NCI-H774 (cell line): Measurements from ENCODE around the gene REEP3.

Experiments used
- DNase-seq: peaks from one replicate; lab custom pipeline; 2025; lab: John Stamatoyannopoulos, UW

Gene REEP3

DNA sequence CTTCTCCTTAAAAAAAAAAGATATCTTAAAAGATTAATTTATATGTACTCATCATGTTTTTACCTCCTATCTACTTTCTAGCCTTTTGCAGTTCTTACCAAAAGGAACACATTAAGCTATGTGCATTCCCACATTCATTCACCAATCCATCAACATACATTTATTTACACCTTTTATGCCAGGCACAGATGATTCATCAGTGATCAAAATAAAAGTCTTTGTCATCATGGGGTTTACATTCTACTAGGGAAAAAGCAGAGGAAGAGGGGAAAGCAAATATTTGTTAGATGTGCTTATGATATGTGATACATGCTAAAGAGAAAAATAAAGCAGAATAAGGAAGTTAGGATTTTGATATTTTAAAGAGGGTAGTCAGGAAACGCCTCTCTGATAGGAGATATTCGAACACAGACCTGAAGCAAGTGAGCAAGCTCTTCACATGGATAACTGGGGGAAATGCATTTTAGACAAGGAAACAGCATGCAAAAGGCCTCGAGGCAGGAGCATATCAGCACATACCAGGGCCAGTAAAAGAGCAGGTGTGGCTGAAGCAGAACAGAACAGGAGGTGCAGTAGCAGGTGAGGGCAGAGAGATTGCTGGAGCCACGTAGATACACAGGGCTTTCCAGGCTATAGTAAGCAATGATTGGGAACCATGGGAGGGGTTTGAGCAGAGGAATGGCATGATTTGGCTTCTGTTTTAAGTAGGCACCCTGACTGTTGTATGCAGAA, 67.4 kb downstream of the REEP3 start:
- DNase-seq, result peak; percentile 60

DNA sequence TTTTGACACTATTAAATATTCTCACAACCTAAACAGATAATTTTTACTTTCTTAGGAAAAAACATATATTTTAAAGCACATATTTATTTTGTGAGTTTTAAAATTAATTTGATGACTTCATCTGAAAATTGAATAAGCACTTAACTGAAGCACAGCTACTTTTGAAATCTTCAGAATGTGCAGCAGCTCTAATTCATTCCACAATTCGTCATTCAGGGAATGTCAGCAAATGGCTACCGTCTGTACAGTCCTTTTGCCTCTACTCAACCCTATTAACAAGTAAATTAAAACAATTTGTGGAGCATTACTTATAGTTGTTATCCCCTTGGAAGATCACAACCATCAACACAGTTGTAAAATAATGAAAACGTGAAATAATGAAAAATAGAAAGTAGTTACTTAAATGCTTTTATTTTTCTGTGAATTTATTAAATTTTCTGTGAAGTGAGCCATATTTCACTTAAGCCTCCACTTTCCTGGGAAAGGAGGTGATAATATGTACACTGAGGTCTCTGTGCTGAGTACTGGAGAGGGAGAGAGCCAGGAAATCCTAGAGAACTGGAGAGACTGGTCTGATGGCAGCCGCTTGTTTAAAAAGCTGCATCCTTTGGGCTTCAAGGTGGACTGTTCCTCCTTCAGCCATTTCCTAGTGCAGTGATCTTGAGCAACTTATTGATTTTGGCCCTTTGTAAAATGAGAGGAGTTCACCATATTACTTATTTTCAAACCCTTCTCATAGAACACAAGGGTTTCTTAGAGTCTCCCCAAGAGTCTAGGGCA, 70.6 kb downstream of the REEP3 start:
- no peak for DNase-seq

DNA sequence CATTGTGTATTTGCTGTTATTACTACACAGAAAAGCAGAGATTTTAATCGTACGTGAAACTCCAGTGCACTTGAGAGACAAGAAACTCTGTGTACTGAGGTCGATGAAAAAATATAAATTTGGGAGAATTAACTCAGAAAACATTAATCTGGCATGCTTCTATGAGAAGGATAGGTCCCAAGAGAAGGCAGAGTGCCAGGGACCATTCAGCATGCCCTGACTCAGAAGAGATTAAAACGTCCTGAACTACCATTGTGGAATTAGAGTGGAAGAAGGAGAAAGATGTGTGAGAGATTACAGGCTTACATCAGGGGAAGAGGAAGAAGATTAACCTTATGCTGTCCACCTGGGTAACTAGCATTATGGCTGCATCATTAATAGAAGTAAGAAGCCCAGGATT, 72.4 kb downstream of the REEP3 start:
- DNase-seq, result no peak

DNA sequence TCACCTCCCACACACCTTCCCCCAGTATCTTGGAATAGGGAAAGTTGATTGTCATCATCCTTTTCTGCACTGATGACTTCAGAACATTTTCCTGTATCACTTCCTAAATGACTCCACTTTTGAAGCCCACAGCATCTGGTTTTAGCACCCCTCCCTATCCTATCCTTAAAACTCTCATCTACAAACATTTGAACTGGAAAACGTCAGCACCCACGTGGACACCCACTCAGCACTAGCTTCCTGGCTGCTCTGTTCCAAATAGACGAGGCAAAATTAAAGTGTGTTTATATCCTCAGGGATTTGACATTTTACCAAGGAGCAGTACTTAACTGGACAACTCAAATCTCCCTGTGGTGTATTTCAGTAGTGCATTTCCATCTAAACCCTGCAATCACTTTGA, 73.9 kb downstream of the REEP3 start:
- DNase-seq, result no peak

DNA sequence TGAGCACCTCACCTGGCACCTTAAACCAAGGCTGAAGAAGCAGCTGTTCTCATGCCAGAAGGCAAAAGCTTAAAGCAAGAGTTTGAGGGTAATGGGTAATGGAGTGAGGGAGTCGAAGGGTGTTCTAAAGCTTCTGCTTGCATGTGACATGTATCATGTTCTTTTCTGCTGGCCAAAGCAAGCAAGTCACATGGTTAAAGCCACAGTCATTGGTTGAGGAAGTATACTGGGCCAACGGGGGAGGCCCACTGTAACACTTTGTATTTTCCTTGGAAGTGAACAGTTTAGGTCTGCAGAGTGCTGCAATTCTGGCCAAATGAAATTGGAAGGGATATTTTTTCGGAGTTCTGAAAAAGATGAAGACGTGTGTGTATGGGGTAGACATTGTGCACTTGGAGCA, 75.7 kb downstream of the REEP3 start:
- DNase-seq, result no peak

DNA sequence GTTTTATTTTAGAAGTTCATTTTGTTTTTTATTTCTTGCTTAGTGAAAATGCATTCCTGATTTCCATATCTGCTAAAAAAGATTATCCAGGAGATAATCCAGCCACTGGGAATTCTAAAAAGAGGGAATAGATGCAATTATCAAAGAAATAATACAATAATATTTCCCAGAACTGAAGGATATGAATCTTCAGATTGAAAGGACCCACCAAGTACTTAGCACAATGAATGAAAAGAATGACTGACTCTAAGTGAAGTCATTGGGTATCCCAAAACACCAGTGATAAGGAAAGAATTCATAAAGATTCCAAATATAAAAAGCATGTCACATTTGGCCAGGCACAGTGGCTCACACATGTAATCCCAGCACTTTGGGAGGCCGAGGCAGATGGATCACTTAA, 79.3 kb downstream of the REEP3 start:
- no peak for DNase-seq

DNA sequence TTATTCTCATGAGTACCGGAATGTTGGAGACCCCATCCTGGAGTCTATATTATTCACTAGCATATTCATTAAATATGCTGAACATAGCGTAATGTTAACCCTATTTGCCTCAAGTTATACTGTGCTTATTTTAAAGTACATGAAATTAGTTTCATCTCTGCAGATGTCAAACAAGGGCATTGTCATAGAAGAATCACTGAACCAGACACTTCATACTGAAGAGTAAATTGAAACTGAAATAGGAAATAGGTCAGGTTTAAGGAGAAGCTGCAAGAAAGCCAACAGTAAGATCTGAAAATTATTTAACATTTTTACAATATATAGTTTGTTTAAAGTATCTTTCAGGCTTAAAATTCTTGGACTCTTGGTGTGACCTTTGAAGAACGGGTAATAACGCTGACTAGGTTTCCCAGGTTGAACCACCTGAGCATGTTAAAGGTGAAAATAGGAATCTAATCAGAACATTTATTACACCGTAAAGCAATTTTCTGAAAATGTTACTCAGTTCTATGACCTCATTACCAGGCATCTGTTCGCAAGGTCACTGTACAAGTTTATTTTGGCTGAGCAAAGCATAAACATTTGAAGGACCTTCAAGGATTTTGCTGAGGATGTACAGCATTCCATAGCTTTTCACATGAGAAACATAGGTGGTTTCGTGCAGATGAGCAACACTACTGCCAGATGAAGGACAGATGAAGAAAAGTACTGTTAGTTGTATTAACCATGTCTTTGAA, 82.7 kb downstream of the REEP3 start:
- no peak for DNase-seq

DNA sequence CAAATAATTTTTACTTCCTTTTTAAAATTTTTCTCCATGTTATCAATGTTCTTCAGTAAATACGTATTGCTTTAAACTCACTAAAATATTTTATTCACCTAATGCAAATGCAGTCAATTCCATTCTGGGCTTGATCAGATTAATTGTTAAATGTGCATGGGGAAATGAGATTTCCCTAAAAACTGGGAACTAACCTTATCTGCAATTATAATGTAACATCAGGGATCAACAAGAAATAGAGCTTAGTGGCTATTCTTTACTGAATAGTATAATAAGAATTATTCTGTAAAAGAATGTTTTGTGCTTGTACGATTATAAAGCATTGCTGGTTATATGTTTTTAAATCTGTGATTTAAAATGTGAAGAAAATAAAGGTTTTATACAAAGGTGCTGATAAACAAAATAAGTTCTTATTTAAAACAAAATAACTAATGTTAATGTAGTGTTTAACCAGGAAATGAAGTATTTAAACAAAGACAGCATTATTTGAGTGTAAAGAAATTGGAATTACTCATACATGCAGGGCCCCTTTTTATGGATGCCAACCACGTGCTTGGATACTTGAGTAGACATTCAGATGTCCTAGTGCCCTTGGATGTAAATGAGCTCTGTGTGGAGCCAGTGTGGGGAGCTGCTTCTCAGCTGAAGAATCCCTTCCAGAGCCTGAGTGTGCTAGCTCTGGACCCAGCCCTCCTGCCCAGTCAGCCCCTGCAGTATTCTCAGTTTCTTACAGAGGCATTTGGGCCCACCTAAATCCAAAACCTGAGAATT, 84.2 kb downstream of the REEP3 start:
- DNase-seq, result no peak

DNA sequence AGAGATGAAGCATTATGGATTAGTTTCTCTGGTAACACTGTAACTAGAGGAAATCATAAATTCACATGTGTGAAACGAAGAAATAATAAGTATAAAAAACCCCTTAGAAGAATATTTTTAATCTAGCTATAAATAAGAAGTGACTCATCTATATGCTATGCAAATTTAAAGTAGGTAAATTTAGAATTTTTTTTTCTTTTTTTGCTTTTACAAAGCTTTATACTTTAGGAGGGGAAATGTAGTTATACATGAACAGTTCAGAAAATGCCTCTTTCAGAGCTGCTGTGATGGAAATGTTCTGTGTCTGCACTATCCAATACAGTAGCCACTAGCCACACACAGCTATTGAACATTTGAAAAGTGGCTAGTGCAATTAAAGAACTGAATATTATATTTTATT, 87.3 kb downstream of the REEP3 start:
- no peak for DNase-seq

DNA sequence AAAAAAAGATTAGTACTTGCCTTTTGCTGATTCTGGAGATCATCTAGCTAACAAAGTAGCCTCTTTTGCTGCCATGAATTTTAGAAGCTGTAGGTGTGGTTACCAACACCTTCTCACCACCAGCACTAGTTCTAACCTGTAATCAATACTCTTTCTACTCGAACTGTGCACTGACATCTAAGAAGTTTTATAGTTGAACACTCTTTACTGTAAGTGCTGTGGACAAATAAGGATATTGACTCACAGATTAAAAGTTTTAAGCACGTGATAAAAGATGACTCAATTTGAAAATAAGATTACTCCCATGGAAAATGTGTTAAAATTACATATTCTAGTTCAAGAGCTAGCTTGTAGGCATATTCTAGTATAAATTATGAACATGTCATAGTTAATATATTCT, 89.9 kb downstream of the REEP3 start:
- DNase-seq, result no peak

DNA sequence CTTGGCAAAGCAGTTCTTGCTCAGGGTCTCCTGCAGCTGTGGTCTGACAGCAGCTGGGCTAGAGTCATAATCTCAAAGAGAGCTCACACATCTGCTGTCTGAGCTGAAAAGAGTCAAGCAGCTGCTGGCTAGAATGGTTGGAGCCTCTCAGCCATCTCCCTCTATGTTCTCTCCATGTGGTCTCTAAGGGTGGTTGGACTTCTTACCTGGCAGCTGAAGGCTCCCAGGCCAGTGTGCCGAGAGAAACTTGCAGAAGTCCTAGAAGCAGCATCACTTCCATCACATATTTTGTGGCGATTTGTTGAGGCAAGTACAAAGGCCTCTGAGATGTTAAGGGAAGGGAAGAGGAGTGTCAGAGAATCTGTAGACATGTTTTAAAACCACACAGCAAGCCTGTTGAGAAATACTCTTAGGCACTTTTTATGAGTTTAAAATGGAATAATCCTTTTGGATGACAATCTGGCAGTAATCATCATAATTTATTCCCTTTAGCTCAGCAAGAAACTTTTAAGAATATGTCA, 93.2 kb downstream of the REEP3 start:
- no peak for DNase-seq

DNA sequence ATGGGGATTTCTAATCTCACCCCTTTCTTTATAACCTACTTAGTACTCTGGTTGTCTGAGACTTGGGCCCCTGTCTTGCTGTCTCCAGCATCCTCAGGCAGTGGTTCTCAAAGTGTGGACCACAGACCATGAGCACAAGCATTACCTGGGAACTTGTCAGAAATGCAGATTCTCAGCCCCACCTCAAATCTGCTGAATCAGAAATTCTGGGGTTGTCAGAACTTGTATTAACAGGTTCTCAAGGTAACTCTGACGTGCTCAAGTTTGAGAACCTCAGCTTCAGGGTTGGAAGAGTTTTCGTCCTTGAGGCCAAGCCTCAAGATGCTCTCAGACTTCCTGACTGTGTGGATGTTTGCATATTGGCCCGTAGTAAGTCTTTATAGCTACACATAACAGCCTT, 97.4 kb downstream of the REEP3 start:
- no peak for DNase-seq

DNA sequence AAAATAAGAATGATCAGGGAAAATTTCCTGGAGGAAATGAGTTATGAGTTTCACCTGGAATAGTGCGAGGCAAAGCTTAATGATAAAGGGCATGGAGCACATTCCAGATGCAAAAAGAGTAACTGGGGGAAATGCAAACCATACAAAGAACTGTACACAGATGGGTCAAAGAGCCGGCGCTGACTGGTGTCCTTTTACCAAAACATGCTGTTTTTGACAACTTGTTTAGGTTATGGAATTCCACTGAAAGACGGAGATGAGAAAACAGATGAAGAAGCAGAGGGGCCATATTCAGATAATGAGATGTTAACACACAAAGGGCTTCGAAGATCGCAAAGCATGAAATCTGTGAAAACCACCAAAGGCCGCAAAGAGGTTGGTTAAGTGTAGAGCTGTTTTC, 98.2 kb downstream of the REEP3 start:
- DNase-seq, result no peak

DNA sequence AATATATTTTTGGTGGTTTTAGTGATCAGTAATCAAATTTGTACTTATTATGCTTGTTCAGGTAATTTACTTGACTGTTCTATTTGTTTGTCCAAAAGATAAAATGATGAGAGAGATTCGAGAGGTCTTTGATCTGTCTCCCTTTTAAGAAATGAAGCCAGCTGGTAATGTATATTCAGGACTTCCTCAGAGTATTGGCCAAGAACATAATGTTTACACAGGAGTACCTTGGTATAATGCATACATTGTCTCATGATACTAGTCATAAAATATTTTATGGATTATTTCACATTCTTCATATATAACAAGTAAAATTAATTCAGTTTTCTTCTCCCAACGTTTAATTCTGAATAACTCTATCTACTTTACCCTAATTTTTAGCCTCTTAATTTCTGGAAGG, 100.9 kb downstream of the REEP3 start:
- DNase-seq, result no peak

DNA sequence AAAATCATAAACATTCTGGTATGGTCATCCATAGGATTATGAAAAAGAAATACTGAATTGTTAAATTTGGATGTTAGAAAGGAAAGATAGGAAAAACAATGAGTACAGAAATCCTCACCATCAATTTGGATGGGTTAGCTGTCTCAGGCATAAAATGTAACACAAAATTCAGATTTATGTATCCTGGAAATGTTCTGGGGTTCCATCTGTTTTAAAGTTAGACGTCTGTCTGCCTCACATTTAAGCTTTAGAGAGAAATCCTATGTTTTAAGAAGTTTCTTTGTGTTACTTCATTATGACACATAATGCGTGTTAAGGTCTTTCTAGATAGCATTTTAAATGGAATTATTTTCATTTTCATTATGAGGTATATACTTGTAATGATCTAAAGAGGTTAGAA, 103.5 kb downstream of the REEP3 start:
- no peak for DNase-seq

DNA sequence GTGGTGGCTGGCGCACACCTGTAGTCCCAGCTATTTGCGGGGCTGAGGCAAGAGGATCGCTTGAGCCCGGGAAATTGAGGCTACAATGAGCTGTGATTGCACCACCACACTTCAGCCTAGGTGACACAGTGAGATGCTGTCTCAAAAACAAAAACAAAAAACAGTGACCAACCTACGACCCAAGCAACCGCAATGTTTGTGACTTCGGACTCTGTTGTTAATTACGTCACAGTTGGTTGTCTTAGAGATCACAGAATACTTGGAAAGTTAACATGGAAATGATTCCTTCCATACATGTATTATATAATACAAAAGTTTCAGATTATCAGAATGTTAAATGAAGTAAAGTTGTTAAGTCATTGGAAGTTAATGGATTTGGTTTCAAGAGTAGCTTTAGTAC, 106.2 kb downstream of the REEP3 start:
- DNase-seq, result no peak

DNA sequence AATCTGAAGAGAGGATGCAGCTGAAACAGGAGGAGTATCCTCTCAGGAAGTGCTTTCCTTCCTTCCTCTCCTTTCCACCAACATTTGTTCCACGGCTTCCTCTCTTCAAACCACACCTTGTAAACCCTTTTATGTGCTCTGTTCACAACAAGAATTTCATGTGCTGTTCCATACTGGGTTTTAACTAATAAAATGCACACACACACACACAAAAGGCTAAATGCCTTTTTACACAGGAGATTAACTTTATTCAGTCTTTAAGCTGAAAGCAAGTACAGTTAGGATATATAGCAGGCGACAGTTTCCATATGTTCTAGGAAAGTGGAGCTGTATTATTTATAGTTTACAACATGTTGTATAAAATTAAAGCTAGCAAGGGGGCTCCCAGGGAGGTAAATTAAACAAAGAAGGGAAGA, 106.7 kb downstream of the REEP3 start:
- DNase-seq, result no peak

DNA sequence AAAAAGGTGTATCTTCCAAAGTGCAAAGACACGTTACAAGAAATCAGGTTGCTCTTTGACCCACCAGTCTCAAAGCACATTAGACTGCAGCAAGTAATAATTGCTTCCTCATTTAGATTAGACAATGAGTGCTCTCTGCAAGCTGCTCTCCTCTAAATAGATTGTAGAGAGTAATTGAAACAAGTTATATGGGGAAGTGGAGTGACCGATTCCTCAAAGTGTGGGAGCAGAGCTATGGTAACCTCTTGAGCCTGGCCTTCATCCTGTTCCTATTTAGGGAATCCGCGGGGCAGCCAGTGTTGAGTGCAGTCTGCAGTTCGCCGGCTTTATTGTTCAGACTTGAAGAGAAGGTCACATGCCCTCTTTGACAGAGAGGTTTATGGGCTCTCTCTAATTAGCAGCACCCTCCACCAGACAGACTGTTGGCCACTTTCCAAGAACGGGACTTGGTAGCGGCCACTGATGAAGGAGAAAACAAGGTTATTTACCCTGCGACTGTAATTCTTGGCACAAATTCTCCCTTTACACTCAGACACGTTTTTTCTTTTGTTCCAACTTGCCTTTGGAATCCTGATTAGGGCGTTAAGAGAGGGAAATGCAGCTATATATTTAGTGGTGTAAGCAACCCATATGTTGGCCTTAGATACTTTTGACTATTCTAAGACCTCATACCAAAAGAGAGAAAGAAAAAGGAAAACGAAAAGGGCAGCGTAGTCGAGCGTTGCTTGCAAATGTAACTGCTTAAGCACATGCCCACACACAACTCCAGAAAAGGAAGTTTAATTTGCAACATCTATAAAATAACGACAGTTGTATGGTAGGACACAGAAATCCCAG, 107.5 kb downstream of the REEP3 start:
- peak; percentile 94 for DNase-seq

DNA sequence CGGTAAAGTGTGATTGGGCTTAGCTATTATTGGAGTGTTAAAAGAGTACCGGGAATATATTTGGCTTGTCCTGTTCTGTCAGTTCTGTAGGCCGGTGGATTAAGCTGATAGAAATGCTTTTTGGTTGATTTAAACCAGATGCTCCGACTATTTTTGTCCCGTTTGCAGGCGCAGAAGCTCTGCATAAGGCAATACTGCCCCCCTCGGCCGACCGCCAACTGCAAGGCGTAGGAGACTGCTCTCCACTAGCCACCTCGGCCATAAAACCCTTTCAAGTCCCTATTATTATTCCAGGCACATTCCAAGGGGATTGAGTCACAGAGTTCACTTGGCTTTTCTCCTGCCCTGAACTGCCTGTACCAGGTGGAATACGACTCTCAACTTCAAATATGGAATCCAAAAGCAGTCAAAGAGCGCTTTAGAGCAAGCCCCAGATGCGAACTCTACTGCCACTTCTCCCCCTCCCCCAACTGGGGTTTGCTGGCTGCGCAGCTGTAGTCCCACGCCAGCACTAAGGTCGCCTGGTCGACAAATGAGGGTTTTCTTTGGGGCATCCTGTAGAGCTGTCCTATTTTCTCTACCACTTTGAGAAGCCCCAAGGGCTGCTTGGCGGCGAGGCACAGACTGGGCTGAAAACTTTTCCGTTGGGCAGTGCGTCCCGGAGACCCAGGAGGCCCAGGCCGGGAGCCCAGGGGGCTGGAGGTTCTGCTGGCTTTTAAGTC, 108.3 kb downstream of the REEP3 start:
- peak; percentile 83 for DNase-seq
